Measurements from ENCODE around the gene RBM4.

DNA sequence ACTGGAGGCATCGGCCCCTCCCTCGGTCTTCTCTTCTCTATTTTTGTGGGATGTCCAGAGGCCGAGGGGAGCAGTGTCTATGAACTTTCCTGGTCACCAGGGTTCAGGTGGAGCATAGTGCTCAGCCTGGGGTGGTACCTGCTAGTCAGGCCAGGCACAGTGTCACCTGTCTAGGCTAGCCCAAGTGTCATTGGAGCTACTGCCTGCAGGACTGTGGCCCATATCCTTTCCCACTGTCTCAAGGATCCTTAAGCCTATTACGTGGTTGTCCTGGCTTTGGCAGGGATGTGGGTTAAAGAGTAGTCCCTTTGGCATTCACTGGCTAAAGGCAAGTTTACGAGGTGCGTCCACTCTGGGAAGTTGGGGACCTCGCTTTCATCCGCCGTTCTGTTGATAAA lies 12.8 kb upstream of the RBM4 start:
- TF ChIP-seq EZH2 (IDR thresholded peaks at IDR 0.05; ENCODE audit: low read depth, unreplicated experiment) (no peak), NANOG (IDR thresholded peaks at IDR 0.05; ENCODE audit: borderline replicate concordance) (no peak), CTCF (conservative IDR thresholded peaks at IDR 0.05; ENCODE audit: low read depth in 2 of 2) (no peak), STAT1 (IDR thresholded peaks at IDR 0.05; ENCODE audit: unreplicated experiment) (no peak), EZH2phosphoT487 (IDR thresholded peaks at IDR 0.05; ENCODE audit: unreplicated experiment) (no peak), CREB1 (CRISPR knock-in tag; IDR thresholded peaks at IDR 0.05; ENCODE audit: low read depth) (no peak), POLR2AphosphoS5 (IDR thresholded peaks at IDR 0.05; ENCODE audit: low read depth) (no peak), ZNF114 (CRISPR knock-in tag; IDR thresholded peaks at IDR 0.05) (no peak), ETS1 (IDR thresholded peaks at IDR 0.05) (no peak)
- TF ChIP-seq, protein P1, sequence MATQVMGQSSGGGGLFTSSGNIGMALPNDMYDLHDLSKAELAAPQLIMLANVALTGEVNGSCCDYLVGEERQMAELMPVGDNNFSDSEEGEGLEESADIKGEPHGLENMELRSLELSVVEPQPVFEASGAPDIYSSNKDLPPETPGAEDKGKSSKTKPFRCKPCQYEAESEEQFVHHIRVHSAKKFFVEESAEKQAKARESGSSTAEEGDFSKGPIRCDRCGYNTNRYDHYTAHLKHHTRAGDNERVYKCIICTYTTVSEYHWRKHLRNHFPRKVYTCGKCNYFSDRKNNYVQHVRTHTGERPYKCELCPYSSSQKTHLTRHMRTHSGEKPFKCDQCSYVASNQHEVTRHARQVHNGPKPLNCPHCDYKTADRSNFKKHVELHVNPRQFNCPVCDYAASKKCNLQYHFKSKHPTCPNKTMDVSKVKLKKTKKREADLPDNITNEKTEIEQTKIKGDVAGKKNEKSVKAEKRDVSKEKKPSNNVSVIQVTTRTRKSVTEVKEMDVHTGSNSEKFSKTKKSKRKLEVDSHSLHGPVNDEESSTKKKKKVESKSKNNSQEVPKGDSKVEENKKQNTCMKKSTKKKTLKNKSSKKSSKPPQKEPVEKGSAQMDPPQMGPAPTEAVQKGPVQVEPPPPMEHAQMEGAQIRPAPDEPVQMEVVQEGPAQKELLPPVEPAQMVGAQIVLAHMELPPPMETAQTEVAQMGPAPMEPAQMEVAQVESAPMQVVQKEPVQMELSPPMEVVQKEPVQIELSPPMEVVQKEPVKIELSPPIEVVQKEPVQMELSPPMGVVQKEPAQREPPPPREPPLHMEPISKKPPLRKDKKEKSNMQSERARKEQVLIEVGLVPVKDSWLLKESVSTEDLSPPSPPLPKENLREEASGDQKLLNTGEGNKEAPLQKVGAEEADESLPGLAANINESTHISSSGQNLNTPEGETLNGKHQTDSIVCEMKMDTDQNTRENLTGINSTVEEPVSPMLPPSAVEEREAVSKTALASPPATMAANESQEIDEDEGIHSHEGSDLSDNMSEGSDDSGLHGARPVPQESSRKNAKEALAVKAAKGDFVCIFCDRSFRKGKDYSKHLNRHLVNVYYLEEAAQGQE (IDR thresholded peaks at IDR 0.05; ENCODE audit: unreplicated experiment) = no peak

All from GM23338 (cell line).